Lower leg skin (tissue), 4 donors: ENCODE results near the gene HBEGF. TPM values are rescaled to one million over a fixed set of nuclear protein-coding genes. Genes with fewer than 3 reads are reported as not detected.
"Not testable (repeated sequence)": the region's sequence is repeated elsewhere in the genome, so short reads cannot be mapped to it uniquely, and the experiment has no call there.

ENCODE experiments used
- DNase-seq, 2 donors: peaks; one replicate each; pipeline ENCODE4 v3.0.0-alpha.2; 2019; ENCODE audit warnings: low spot score in 2 of 2
- H3K4me3 ChIP-seq: fragments of 200-600 bp; sonication (generic); 2 replicates; pipeline ENCODE4 v1.5.1; 2017; ENCODE audit warnings: mild to moderate bottlenecking, low read depth; ENCODE audit not compliant: poor library complexity, severe bottlenecking
- POLR2A ChIP-seq, 2 donors: fragments of 450-650 bp; IDR thresholded peaks; one replicate each; pipeline ENCODE4 v1.6.1; 2016 to 2017; ENCODE audit warnings: antibody characterized with exemption in 2 of 2, mild to moderate bottlenecking in 1 of 2, moderate library complexity in 1 of 2
- WGBS, 2 donors: methylation state at CpG; one replicate each; pipeline ENCODE4 v1.1.5; 2018; 5-methylcytosine and 5-hydroxymethylcytosine counted together
- intact Hi-C: fragments of 100-400 bp; cut with DNase I; formaldehyde crosslinking; loops from one replicate; pipeline ENCODE4 v1.15.0; 2023; ENCODE audit warnings: low total_unique reads
- total RNA-seq, 4 donors: library from RNA; depleted of rRNA; stranded (reverse); fragments of >200 nt; gene quantifications; one replicate each; pipeline ENCODE4 v1.1.0, GENCODE V29; 2016
- TF ChIP-seq, protein P1 (sequence below), 3 donors: fragments of 450-650 bp; IDR thresholded peaks; one replicate each; pipeline ENCODE4 v1.5.1; 2016; ENCODE audit warnings: antibody characterized with exemption in 3 of 3, mild to moderate bottlenecking in 3 of 3, moderate library complexity in 2 of 3

Gene HBEGF
- total RNA-seq, 4 donors from 2014 or later, result 16.6 to 24.3 (median 18.4) TPM

DNA sequence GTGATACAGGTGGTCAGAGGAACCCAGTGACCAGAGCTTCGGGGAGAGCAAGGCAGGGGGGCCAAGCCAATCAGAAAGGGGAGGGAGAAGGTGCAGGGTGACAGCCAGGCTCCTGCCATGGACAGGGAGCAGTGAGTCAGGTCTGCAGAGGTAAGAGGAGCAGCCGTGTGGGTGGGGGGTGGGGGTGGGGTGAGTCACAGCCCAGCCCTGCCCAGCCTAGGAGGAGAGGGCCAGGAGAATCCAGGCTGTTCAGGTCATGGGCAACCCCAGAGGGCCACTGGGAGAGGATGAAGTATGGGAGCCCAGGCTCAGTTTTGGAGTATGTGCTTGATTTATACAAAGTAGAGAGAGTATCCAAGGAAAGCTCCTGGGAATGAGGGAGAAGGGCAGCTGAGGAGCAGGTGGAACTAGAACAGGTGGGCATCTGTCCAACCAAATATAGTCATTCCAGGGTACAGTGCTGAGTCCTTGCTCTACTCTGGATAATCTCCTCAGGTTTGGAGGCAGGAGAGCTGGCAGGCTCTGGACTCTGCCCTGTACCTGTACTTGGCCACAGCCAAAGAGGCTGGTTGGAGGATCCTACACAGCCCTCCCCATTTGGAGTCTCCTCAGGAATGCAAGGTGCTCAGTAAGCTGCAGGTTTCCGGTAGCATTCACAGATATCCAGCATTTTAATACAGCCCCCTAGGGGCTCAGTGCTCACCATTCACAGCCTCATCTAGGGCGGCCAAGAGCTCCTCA is 1.6 kb downstream of the HBEGF start:
- WGBS, 2 donors, result 47 to 55% methylated on average over 4 of the region's 4 CpGs
- TF ChIP-seq POLR2A (IDR thresholded peaks at IDR 0.05), result no peak
- intact Hi-C loops, result no loop called here
- no peak overlapping the region for H3K4me3 ChIP-seq
- DNase-seq, result no peak

DNA sequence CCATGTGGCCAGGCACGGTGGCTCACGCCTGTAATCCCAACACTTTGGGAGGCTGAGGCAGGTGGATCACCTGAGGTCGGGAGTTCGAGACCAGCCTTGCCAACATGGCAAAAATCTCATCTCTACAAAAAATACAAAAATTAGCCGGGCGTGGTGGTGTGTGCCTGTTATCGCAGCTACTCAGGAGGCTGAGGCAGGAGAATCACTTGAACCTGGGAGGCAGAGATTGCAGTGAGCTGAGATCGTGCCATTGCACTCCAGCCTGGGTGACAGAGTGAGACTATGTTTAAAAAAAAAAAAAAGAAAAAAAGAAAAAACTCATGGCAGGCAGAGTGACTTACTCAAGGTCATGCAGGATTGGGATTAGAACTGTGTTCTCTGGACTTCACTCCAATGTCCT is 2.6 kb downstream of the HBEGF start:
- WGBS, 2 donors, result 92 to 96% methylated on average over 8 of the region's 8 CpGs
- DNase-seq, intact Hi-C loops, H3K4me3 ChIP-seq: not testable (repeated sequence)

DNA sequence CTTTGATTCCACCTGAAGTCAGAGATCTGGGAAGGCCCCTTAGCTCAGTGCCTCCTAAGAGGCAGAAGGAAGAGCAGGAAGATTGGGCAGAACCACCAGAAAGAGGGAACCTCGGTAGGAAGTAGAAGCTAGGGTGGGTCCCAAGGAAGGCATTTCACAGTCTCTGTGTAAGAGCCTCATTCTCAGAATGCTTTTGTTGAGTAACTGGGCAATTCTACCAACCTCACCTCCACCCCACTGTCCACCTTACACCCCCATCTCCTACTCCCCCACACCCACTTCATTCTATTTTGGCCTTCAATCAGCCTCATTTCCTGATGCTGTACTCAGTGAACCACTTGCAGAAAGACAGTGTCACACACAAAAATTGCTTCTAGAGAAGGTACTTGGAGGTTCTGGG is 3.5 kb downstream of the HBEGF start:
- no peak for DNase-seq
- H3K4me3 ChIP-seq, result no peak overlapping the region
- intact Hi-C loops, result no loop called here
- TF ChIP-seq, protein P1, sequence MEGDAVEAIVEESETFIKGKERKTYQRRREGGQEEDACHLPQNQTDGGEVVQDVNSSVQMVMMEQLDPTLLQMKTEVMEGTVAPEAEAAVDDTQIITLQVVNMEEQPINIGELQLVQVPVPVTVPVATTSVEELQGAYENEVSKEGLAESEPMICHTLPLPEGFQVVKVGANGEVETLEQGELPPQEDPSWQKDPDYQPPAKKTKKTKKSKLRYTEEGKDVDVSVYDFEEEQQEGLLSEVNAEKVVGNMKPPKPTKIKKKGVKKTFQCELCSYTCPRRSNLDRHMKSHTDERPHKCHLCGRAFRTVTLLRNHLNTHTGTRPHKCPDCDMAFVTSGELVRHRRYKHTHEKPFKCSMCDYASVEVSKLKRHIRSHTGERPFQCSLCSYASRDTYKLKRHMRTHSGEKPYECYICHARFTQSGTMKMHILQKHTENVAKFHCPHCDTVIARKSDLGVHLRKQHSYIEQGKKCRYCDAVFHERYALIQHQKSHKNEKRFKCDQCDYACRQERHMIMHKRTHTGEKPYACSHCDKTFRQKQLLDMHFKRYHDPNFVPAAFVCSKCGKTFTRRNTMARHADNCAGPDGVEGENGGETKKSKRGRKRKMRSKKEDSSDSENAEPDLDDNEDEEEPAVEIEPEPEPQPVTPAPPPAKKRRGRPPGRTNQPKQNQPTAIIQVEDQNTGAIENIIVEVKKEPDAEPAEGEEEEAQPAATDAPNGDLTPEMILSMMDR (IDR thresholded peaks at IDR 0.05), result no peak
- no peak for TF ChIP-seq POLR2A (IDR thresholded peaks at IDR 0.05)
- WGBS, 2 donors, result 62 to 78% methylated on average over 1 of the region's 1 CpG

GRCh38 chr5:140342287-140342686 is 4.1 kb downstream of the HBEGF start:
- DNase-seq, result no peak
- 64 to 76% methylated on average over 6 of the region's 6 CpGs for WGBS, 2 donors
- H3K4me3 ChIP-seq, result no peak overlapping the region
- TF ChIP-seq, protein P1 (IDR thresholded peaks at IDR 0.05), result no peak
- TF ChIP-seq POLR2A (IDR thresholded peaks at IDR 0.05), result no peak
- intact Hi-C loops, result no loop called here

- 54 to 56% methylated on average over 5 of the region's 5 CpGs for WGBS, 2 donors
- no peak for DNase-seq
- no peak for TF ChIP-seq POLR2A (IDR thresholded peaks at IDR 0.05)
- TF ChIP-seq, protein P1 (IDR thresholded peaks at IDR 0.05), result no peak
- H3K4me3 ChIP-seq, result no peak overlapping the region
- intact Hi-C loops, result no loop called here
These were observed 4.8 kb downstream of the HBEGF start for GRCh38 chr5:140341591-140341990.

GRCh38 chr5:140340605-140341121 is 5.7 kb downstream of the HBEGF start:
- no peak for DNase-seq
- intact Hi-C loops, result no loop called here
- TF ChIP-seq POLR2A (IDR thresholded peaks at IDR 0.05), result no peak
- TF ChIP-seq, protein P1 (IDR thresholded peaks at IDR 0.05), result no peak
- no peak overlapping the region for H3K4me3 ChIP-seq

DNA sequence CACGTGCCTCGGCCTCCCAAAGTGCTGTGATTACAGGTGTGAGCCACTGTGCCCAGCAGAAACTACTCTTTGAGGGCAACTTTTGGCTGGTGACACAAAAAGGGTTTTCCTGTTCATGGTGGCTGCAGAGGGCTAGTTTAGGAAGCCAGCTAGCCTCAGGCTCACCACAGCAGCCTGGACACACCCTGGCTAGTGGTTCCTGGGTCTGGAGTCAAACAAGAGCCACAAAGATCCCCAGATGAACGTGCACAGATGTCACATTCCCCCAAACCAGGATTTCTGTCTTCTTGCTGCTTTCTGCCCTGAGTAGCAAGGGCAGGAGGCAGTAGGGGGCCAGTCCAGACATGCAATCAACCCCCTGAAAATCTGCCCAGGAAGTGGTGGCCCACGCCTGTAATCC is 6.8 kb downstream of the HBEGF start:
- intact Hi-C loops, result no loop called here
- TF ChIP-seq, protein P1 (IDR thresholded peaks at IDR 0.05), result no peak
- no peak for TF ChIP-seq POLR2A (IDR thresholded peaks at IDR 0.05)
- WGBS, 2 donors, result 56 to 69% methylated on average over 4 of the region's 4 CpGs
- no peak overlapping the region for H3K4me3 ChIP-seq
- no peak for DNase-seq
